MM.1S (cell line): Measurements from ENCODE around the gene SMIM34.
"Not testable (repeated sequence)": the region's sequence is repeated elsewhere in the genome, so short reads cannot be mapped to it uniquely, and the experiment has no call there.

Experiments used
- CTCF ChIP-seq: fragments of 300-600 bp; sonication (generic); IDR thresholded peaks from 2 replicates; pipeline ENCODE4 v1.5.1; 2016; ENCODE audit warnings: antibody characterized with exemption, low read length, mixed read lengths
- EZH2 ChIP-seq: fragments of 300-600 bp; sonication (generic); optimal IDR thresholded peaks from 2 replicates; pipeline ENCODE3; 2017; ENCODE audit warnings: low read depth, mild to moderate bottlenecking, antibody characterized with exemption, low read length, mixed read lengths
- EZH2phosphoT487 ChIP-seq: fragments of 300-600 bp; sonication (generic); IDR thresholded peaks from 2 replicates; pipeline ENCODE4 v1.6.1; 2018; ENCODE audit warnings: antibody characterized with exemption, low read length

GRCh38 chr21:34383138-34383537, 40.6 kb downstream of the SMIM34 start:
- not testable (repeated sequence) for TF ChIP-seq CTCF, EZH2, EZH2phosphoT487
